Measurements from ENCODE around the gene SLC39A1. TPM values are rescaled to one million over a fixed set of nuclear protein-coding genes. Genes with fewer than 3 reads are reported as not detected.

Gene SLC39A1
- polyA plus RNA-seq, 1 of the 3 experiments (the other 2 are of a cell fraction), result 89.6 TPM

DNA sequence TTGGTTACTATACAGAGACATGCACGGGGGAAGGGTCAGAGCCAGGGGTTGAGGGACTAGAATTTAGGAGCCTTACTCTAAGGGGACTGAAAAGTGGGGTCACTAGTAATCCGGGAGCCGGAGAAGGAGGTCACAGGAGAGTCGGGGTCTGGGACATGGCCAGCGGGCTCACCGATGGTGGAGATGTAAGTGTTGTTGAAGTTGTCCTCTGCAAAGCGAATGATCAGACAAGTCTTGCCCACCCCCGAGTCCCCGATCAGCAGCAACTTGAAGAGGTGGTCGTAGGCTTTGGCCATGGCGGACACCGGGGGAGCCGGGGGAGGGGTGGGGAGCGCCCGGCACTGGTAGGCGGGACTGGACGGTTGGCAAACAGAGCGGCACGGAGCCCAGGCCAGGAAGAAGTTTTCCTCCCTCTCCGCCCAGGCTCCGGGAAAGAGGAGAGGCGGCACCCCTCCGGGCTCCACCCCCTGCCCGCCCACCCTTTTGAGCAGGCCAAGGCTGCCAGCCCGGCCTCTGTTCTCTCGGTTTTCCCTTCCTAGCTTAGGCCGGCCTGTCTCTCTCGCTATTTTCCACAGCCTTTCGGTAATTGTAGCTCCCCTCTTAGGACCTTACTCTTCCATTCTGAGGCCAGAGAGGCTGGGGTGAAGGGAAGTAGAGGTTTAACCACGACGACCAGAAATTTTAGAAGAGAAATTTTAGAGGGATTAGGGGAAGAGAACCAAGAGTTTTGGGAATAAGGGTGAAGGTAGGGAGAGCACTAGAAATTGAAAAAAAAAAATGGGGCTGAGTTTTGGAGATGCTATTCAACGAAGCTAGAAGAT is 22.8 kb upstream of the SLC39A1 start, which contains the start of gene RAB13:
Gene RAB13 (minus strand): TSS at position 399 of the 821 bp plus-strand sequence. CDS start 103 bp downstream, at position 296.
- peak; percentile 92 for DNase-seq
- CTCF ChIA-PET, result interaction anchor here (0.6 to 4.9 kb wide), 45 partner anchors 11 to 470 kb away, joined by 3 to 68 read pairs (median 6); partner anchors contain the start of genes CHTOP, CREB3L4, CRTC2 and DENND4B
- H4K20me1 ChIP-seq (ENCODE audit: insufficient read depth), result no peaks in the 10 kb centered on the region
- peaks cover 11 to 25% of the 10 kb centered on the region in 2 experiments for H3K36me3 ChIP-seq (replicated peaks in 1 of 2; ENCODE audit: control insufficient read depth in 1 of 2, insufficient read depth in 2 of 2, low read length in 1 of 2)
- H3K4me2 ChIP-seq, result peak within 1 kb of the TSS; percentile 99
- 0 out of 2 replicates have a peak, but pooled peaks have one; percentile 7 for TF ChIP-seq NFIC (IDR thresholded peaks at IDR 0.05; ENCODE audit: borderline replicate concordance)
- TF ChIP-seq YY1 (IDR thresholded peaks at IDR 0.05; ENCODE audit: low read depth), result 0 out of 2 replicates have a peak, but pooled peaks have one; percentile 57
- no peak for TF ChIP-seq GABPA (IDR thresholded peaks at IDR 0.05; ENCODE audit: low read depth)
- peak; percentile 25 for TF ChIP-seq MXI1 (IDR thresholded peaks at IDR 0.05; ENCODE audit: low read depth, low read length)
- no peak for TF ChIP-seq FOXM1 (IDR thresholded peaks at IDR 0.05; ENCODE audit: low read depth)
- TF ChIP-seq POLR2AphosphoS5 (IDR thresholded peaks at IDR 0.05; ENCODE audit: low read depth, low read length), result peak; percentile 63; the same call in 1 of the 2 replicates
- H3K9ac ChIP-seq, result peak within 1 kb of the TSS; percentile 86
- WGBS (ENCODE audit: low lambda C conversion rate), result 3% methylated on average over 28 of the region's 32 CpGs
- peaks cover 19% of the 10 kb centered on the region for H3F3A ChIP-seq (replicated peaks; ENCODE audit: insufficient read depth)
- peaks cover 31% of the 10 kb centered on the region for H3K79me2 ChIP-seq (ENCODE audit: insufficient read depth)
- POLR2A ChIA-PET, result interaction anchor here (0.7 to 2.7 kb wide), 6 partner anchors 9 to 211 kb away, joined by 3 to 17 read pairs (median 6); partner anchors contain the start of genes CREB3L4, CRTC2, JTB and SLC27A3
- peak within 1 kb of the TSS; percentile 81 to 90 for H3K4me3 ChIP-seq (ENCODE audit: low read depth in 2 of 2, low read length in 1 of 2)
- peaks cover 15 to 16% of the 10 kb centered on the region in 2 experiments for H3K4me1 ChIP-seq (ENCODE audit: control insufficient read depth in 1 of 2, insufficient read depth in 2 of 2, low read depth in 1 of 2, low read length in 1 of 2)
- no peaks in the 10 kb centered on the region for H3K9me3 ChIP-seq
- H3K27ac ChIP-seq (ENCODE audit: low read depth in 2 of 2, low read length in 1 of 2), result peak within 1 kb of the TSS; percentile 86 to 94
- H2AFZ ChIP-seq (ENCODE audit: low read depth), result peak within 1 kb of the TSS; percentile 90
- H3K27me3 ChIP-seq (ENCODE audit: insufficient read depth), result no peaks in the 10 kb centered on the region
- H3K9me2 ChIP-seq, result no peaks in the 10 kb centered on the region

DNA sequence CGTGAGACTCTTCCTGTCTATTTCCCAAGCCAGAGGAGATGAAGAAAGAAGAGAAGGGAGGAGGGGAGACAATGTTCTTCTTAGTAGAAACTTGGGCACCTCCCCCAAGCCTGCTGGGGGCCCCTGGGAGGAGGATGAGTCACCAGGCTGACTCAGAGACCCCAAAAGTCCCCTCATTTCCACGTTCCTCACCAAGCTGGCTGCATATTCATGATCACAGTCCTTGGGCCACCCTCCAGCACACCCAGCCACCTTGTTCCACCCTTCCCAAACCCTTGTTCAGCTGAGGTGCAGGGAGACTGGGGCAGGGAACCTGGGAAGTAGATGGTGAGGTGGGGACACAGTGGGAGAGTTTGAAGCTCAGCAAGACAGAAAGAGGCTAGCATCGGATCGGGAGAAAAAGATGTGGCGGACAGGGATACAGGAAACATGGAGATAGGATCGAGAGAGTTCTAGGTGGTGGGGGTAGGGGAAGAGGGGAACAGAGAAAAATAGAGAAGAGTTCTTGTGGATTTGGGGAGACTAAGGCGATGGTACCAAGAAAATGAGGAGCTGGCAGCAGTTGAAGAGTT is 22.1 kb upstream of the SLC39A1 start:
- H3K9ac ChIP-seq, result peak overlapping the region; percentile 86
- H3K36me3 ChIP-seq (replicated peaks in 1 of 2; ENCODE audit: control insufficient read depth in 1 of 2, insufficient read depth in 2 of 2, low read length in 1 of 2), result peaks cover 15 to 28% of the 10 kb centered on the region in 2 experiments
- peak overlapping the region; percentile 67 to 86 for H3K27ac ChIP-seq (ENCODE audit: low read depth in 2 of 2, low read length in 1 of 2)
- H4K20me1 ChIP-seq (ENCODE audit: insufficient read depth), result no peaks in the 10 kb centered on the region
- 15% methylated on average over 7 of the region's 7 CpGs for WGBS (ENCODE audit: low lambda C conversion rate)
- H3K9me3 ChIP-seq, result no peaks in the 10 kb centered on the region
- H3K4me2 ChIP-seq, result peak overlapping the region; percentile 99
- peaks cover 22% of the 10 kb centered on the region for H3F3A ChIP-seq (replicated peaks; ENCODE audit: insufficient read depth)
- no peaks in the 10 kb centered on the region for H3K27me3 ChIP-seq (ENCODE audit: insufficient read depth)
- ChIA-PET POLR2A (interaction anchor here (0.6 to 2.7 kb wide), 6 partner anchors 8 to 183 kb away, joined by 3 to 17 read pairs (median 4); partner anchors contain the start of genes CREB3L4, CRTC2, JTB and SLC39A1), CTCF (interaction anchor here (0.9 to 4.9 kb wide), 13 partner anchors 11 to 400 kb away, joined by 3 to 68 read pairs (median 10); partner anchors contain the start of genes CHTOP, CRTC2, DENND4B and JTB)
- peaks cover 15 to 16% of the 10 kb centered on the region in 2 experiments for H3K4me1 ChIP-seq (ENCODE audit: control insufficient read depth in 1 of 2, insufficient read depth in 2 of 2, low read depth in 1 of 2, low read length in 1 of 2)
- DNase-seq, result no peak
- H2AFZ ChIP-seq (ENCODE audit: low read depth), result peak overlapping the region; percentile 79
- peak overlapping the region; percentile 81 to 90 for H3K4me3 ChIP-seq (ENCODE audit: low read depth in 2 of 2, low read length in 1 of 2)
- no peaks in the 10 kb centered on the region for H3K9me2 ChIP-seq
- peaks cover 25% of the 10 kb centered on the region for H3K79me2 ChIP-seq (ENCODE audit: insufficient read depth)
- TF ChIP-seq RXRA (IDR thresholded peaks at IDR 0.05; ENCODE audit: borderline replicate concordance, low read depth), result no peak
- TF ChIP-seq NFIC (IDR thresholded peaks at IDR 0.05; ENCODE audit: borderline replicate concordance), result no peak
- TF ChIP-seq, protein P1, sequence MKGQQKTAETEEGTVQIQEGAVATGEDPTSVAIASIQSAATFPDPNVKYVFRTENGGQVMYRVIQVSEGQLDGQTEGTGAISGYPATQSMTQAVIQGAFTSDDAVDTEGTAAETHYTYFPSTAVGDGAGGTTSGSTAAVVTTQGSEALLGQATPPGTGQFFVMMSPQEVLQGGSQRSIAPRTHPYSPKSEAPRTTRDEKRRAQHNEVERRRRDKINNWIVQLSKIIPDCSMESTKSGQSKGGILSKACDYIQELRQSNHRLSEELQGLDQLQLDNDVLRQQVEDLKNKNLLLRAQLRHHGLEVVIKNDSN (IDR thresholded peaks at IDR 0.05; ENCODE audit: borderline replicate concordance, low read depth), result no peak
- TF ChIP-seq MXI1 (IDR thresholded peaks at IDR 0.05; ENCODE audit: low read depth, low read length), result no peak
- TF ChIP-seq FOXJ3 (CRISPR knock-in tag; IDR thresholded peaks at IDR 0.05), result no peak
- TF ChIP-seq, protein P2, sequence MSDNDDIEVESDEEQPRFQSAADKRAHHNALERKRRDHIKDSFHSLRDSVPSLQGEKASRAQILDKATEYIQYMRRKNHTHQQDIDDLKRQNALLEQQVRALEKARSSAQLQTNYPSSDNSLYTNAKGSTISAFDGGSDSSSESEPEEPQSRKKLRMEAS (IDR thresholded peaks at IDR 0.05; ENCODE audit: low read depth), result 0 out of 2 replicates have a peak, but pooled peaks have one; percentile 34
- no peak for TF ChIP-seq REST (IDR thresholded peaks at IDR 0.05; ENCODE audit: low read depth, low read length)
- no peak for TF ChIP-seq ZBTB33 (IDR thresholded peaks at IDR 0.05; ENCODE audit: borderline replicate concordance, low read depth)
- TF ChIP-seq ELF1 (IDR thresholded peaks at IDR 0.05), result no peak
- TF ChIP-seq FOXM1 (IDR thresholded peaks at IDR 0.05; ENCODE audit: low read depth), result no peak
- TF ChIP-seq POLR2AphosphoS5 (IDR thresholded peaks at IDR 0.05; ENCODE audit: low read depth, low read length), result no peak
- no peak for TF ChIP-seq TEAD4 (IDR thresholded peaks at IDR 0.05; ENCODE audit: borderline replicate concordance, insufficient read depth)
- peak; percentile 77 for TF ChIP-seq JUND (IDR thresholded peaks at IDR 0.05)
- TF ChIP-seq EZH2phosphoT487 (IDR thresholded peaks at IDR 0.05; ENCODE audit: borderline replicate concordance, low read depth), result no peak
- peak; percentile 88 for TF ChIP-seq FOSL2 (IDR thresholded peaks at IDR 0.05; ENCODE audit: borderline replicate concordance, low read depth)

Data from SK-N-SH (cell line).